ENCODE results near the gene HHAT.

- TF ChIP-seq, protein P1, sequence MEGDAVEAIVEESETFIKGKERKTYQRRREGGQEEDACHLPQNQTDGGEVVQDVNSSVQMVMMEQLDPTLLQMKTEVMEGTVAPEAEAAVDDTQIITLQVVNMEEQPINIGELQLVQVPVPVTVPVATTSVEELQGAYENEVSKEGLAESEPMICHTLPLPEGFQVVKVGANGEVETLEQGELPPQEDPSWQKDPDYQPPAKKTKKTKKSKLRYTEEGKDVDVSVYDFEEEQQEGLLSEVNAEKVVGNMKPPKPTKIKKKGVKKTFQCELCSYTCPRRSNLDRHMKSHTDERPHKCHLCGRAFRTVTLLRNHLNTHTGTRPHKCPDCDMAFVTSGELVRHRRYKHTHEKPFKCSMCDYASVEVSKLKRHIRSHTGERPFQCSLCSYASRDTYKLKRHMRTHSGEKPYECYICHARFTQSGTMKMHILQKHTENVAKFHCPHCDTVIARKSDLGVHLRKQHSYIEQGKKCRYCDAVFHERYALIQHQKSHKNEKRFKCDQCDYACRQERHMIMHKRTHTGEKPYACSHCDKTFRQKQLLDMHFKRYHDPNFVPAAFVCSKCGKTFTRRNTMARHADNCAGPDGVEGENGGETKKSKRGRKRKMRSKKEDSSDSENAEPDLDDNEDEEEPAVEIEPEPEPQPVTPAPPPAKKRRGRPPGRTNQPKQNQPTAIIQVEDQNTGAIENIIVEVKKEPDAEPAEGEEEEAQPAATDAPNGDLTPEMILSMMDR (conservative IDR thresholded peaks at IDR 0.05; ENCODE audit: low read length), result no peak
- TF ChIP-seq EZH2phosphoT487 (IDR thresholded peaks at IDR 0.05; ENCODE audit: borderline replicate concordance, low read depth, low read length), result no peak
Measured at GRCh38 chr1:210428696-210429095, 100.0 kb downstream of the HHAT start.
